ENCODE data around the gene ARMC10.
"Not testable (repeated sequence)": the region's sequence is repeated elsewhere in the genome, so short reads cannot be mapped to it uniquely, and the experiment has no call there.

Gene ARMC10

GRCh38 chr7:103074519-103075336 is at the start of gene ARMC10, which contains the start of gene FBXL13:
Gene ARMC10 (plus strand): TSS chr7:103075140. CDS start chr7:103075273, 133 bp downstream.
Gene FBXL13 (minus strand): TSS chr7:103074796.
- DNase-seq (ENCODE audit: low read depth, low spot score): peak; percentile 75

DNA sequence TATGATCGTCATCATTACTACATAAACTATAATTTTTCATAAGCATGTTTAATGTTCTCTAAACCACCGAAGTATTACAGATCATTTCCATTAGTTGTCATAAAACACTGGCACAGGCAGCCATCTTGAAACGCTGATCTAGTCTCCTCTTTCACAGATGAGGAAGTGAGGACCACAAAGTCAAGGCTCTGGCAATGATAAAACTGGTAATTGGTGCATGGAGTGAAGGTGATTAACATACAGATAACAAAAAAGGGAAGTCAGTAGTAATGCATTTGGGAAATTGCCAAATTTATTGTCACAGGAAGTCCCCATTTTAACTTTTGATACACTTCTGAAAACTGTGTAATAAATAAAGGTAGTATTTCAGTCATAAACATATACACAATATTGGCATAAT is 49.6 kb upstream of the ARMC10 start:
- no peak for DNase-seq (ENCODE audit: low read depth, low spot score)

- DNase-seq (ENCODE audit: low read depth, low spot score): no peak
These were observed 43.9 kb upstream of the ARMC10 start for GRCh38 chr7:103031024-103031423.

GRCh38 chr7:103031781-103032180 is 43.2 kb upstream of the ARMC10 start:
- no peak for DNase-seq (ENCODE audit: low read depth, low spot score)

DNA sequence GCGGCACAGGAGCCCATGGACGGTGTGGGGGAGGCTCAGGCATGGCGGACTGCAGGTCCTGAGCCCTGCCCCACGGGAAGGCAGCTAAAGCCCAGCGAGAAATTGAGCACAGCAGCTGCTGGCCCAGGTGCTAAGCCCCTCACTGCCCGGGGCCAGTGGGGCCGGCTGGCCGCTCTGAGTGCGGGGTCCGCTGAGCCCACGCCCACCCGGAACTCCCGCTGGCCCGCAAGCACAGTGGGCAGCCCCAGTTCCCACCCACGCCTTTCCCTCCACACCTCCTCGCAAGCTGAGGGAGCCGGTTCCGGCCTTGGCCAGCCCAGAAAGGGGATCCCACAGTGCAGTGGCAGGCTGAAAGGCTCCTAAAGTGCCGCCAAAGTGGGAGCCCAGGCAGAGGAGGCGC is 40.6 kb upstream of the ARMC10 start:
- not testable (repeated sequence) for DNase-seq (ENCODE audit: low read depth, low spot score)

DNA sequence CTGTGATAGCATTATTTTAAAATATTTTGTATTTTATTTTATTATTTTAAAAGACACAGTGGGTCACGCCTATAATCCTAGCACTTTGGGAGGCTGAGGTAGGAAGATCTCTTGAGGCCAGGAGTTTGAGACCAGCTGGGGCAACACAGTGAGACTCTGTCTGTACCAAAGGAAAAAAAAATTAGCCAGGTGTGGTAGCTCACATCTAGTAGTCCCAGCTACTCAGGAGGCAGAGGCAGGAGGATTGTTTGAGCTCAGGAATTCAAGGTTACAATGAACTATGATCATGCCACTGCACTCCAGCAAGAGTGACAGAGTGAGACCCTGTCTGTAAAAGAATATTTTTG is 37.5 kb upstream of the ARMC10 start:
- no peak for DNase-seq (ENCODE audit: low read depth, low spot score)

DNA sequence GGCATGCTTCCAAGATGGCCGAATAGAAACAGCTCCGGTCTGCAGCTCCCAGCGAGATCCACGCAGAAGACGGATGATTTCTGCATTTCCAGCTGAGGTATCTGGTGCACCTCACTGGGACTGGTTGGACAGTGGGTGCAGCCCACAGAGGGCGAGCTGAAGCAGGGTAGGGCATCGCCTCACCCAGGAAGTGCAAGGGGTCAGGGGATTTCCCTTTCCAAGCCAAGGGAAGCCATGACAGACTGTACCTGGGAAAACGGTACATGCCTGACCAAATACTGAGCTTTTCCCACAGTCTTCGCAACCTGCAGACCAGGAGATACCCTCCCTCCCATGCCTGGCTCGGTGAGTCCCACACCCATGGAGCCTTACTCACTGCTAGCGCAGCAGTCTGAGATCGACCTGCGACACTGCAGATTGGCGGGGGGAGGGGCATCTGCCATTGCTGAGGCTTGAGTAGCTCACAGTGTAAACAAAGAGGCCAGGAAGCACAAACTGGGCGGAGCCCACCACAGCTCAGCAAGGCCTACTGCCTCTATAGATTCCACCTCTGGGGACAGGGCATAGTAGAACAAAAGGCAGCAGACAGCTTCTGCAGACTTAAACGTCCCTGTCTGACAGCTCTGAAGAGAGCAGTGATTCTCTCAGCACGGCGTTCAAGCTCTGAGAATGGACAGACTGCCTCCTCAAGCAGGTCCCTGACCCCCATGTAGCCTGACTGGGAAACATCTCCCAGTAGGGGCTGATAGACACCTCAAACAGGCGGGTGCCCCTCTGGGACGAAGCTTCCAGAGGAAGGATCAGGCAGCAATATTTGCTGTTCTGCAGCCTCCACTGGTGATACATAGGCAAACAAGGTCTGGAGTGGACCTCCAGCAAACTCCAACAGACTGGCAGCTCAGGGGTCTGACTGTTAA is 36.9 kb upstream of the ARMC10 start:
- not testable (repeated sequence) for DNase-seq (ENCODE audit: low read depth, low spot score)

- not testable (repeated sequence) for DNase-seq (ENCODE audit: low read depth, low spot score)
These were observed 33.1 kb upstream of the ARMC10 start for GRCh38 chr7:103041815-103042214.

GRCh38 chr7:103048833-103049232 is 26.1 kb upstream of the ARMC10 start:
- DNase-seq (ENCODE audit: low read depth, low spot score): no peak

DNA sequence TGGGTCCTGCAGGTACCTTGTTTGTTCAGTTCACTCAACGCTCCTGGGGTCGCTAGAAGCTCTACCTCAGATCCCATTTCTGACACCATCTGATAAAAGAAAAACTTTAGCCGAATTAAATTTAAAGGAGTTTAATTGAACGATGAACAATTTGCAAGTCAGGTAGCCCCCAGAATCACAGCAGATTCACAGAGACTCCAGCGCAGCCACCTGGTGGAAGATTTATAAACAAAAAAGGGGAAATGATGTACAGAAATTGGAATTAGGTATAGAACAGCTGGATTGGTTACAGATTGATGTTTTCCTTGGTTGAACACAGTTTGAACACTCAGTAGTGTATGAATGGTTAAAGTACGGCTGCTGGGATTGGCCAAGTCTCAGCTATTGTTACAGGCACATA is 23.4 kb upstream of the ARMC10 start:
- no peak for DNase-seq (ENCODE audit: low read depth, low spot score)

GRCh38 chr7:103056006-103056405 is 18.9 kb upstream of the ARMC10 start:
- DNase-seq (ENCODE audit: low read depth, low spot score): not testable (repeated sequence)

- DNase-seq (ENCODE audit: low read depth, low spot score): no peak
These were observed 16.8 kb upstream of the ARMC10 start for GRCh38 chr7:103058122-103058521.

GRCh38 chr7:103059471-103059870 is 15.5 kb upstream of the ARMC10 start:
- no peak for DNase-seq (ENCODE audit: low read depth, low spot score)

GRCh38 chr7:103063895-103064294 is 11.0 kb upstream of the ARMC10 start:
- DNase-seq (ENCODE audit: low read depth, low spot score): no peak

DNA sequence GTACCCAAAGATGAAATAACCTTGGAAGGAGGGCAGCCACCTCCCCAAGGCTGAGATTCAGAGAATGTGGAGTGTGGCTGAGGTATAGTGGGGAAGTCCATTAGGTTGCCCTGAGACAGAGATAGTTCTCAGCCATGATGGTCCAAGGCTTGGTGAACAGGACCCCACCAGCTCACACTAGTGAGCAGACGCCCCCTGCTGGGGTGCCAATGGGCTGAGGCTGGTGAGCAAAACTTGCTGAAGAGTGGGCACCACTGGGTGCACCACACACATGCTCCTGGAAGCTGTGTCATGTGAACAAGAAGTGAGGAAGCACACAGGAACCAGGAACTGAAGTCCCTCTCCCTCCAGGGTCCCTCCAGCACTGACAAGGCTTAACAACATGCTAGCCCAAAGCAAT is 9.3 kb upstream of the ARMC10 start:
- peak; percentile 11 for DNase-seq (ENCODE audit: low read depth, low spot score)

DNA sequence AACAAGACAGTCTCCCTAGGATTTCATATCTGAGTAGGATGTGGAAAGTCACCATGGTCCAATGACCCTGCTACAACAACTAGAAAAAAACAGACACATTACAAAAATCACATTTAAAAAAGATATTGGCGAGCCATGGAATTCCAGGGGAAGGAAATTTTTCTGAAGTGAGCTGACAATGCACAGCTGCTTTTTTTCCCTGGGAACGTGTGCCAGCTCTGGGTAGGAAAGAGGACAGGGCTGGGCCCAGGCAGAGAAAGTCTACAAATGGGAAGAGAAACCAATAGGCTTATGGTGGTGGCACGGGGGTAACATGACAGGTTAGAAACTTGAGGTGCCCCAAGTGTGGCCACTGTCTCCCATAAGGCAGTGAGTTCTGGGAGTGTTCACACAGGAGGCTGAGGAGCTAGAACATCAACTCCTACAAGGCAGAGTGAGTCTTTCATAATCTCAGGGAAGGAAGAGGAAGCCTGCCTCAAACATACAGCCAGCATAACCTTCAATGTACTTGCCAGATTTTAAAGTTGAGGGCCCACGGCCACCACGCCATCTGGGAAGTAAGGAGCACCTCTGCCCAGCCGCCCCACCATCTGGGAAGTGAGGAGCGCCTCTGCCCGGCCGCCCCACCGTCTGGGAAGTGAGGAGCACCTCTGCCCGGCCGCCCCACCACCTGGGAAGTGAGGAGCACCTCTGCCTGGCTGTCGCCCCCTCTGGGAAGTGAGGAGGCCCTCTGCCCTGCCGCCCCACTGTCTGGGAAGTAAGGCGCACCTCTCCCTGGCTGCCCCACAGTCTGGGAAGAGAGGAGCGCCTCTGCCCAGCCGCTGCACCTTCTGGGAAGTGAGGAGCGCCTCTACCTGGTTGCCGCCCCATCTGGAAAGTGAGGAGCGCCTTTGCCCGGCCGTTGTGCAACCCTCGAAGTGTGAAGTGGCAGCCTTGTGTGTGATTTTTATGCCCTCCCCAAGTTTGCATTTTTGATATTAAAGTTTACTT is 6.2 kb upstream of the ARMC10 start:
- DNase-seq (ENCODE audit: low read depth, low spot score): no peak

DNA sequence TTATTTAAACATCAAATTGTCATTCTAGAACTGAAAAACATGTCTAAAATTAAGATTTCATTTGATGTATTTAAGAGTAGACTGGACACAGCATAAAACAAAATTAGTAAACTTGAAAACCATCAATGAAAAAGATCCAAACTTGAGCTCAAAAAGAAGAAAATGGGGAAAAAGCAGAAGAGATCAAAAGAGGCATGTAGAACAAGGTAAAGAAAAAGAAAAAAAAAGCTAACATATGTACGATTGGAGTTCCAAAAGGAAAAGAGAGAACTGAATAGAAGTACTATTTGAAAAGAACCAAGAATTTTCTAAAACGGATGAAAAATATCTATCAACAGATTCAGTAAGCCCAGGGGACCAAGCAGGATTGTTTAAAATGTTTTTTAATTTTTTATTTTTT is 3.9 kb upstream of the ARMC10 start:
- DNase-seq (ENCODE audit: low read depth, low spot score): no peak

DNA sequence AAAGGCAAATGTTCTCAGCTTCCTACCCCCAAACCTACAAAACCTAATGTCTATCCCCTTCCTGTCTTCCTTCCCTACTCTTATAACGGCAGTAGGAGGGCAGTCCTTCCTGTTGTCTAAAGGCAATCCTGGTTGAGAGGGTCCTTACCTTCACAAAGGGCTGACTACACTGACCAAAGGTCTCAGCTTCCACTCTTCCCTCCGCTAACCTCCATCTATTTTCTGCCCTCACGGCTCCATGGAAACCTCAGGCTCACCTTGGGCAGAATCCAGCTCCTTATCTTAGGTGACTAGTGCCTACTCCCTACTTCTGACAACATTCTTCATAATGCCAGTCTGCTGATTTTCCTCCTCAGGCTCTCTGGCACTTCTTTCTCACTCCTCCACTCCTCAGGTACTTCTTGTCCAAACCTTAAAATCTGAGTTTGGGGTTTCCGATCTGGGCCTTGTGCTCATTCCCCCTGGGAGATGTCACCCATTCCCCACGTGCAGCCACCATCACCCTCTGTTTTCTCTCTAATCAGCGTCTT is 886 bp upstream of the ARMC10 start:
- DNase-seq (ENCODE audit: low read depth, low spot score): no peak

- DNase-seq (ENCODE audit: low read depth, low spot score): peak; percentile 44
These were observed 488 bp downstream of the ARMC10 start for GRCh38 chr7:103075337-103075918.

DNA sequence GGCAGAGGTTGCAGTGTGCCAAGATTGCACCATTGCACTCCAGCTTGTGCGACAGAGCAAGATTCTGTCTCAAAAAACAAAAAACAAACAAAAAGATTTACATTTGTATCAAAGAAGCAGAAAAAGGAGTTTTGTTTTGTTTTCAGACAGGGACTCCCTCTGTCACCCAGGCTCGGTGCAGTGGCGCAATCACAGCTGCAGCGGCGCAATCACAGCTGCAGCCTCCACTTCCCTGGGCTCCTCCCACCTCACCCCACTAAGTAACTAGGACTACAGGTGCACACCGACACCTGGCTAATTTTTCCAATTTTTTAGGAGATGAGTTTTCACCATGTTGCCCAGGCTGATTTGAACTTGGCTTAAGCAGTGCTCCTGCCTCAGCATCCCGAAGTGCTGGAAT is 1.8 kb downstream of the ARMC10 start:
- no peak for DNase-seq (ENCODE audit: low read depth, low spot score)

DNA sequence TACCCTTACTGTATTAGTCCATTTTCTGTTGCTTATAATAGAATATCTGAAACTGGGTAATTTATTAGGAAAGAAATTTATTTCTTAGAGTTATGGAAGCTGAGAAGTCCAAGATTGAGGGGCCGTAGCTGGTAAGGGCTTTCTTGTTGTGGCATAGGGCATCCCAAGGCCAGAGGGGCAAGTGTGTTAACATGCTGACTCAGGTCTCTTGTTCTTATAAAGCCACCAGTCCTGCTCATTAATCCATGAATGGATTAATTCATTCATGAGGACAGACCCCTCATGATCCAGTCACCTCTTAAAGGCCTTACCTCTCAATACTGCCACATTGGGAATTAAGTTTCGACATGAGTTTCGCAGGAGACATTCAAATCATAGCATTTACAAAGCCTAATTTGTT is 2.4 kb downstream of the ARMC10 start:
- no peak for DNase-seq (ENCODE audit: low read depth, low spot score)

Measured in activated CD4-positive, CD25-positive, alpha-beta regulatory T cell treated with anti-CD3 and anti-CD28 coated beads, Interleukin-2, amount 50 U/mL, for 16 hours (primary cell).